ENCODE data around the gene PITPNC1. TPM values are rescaled to one million over a fixed set of nuclear protein-coding genes. Genes with fewer than 3 reads are reported as not detected.

Gene PITPNC1
- total RNA-seq, 4 donors from 2014 or later: 1.9 to 12.4 (median 5.2) TPM

DNA sequence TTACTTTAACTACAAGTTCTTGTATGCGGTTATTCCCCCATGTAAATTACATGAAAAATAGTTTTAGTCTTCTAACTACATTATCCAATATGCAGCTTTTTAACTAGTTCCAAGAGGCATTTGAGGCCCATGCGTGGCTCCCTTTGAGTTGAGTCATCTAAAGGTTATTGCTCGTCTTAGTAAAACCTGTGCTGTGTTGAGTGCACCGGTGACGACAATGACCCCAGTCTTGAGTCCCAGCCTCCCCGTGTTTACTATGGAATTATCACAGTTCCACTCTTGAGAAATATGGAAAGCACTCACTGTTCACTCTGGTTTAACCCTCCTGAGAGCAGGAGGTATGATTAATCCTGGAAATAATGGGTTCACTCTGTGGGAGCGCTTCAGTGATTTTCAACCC, 119.2 kb downstream of the PITPNC1 start:
- DNase-seq: no peak
- Histone ChIP-seq H3K9me3 (no peaks in the 10 kb centered on the region), H3K4me1 (peaks cover 0 to 5% (median 2%) of the 10 kb centered on the region in 4 donors), H3K36me3 (no peaks in the 10 kb centered on the region), H3K27ac (no peak overlapping the region), H3K27me3 (no peaks in the 10 kb centered on the region), H3K4me3 (no peak overlapping the region)
- TF ChIP-seq POLR2A (IDR thresholded peaks at IDR 0.05): no peak
- TF ChIP-seq, protein P1, sequence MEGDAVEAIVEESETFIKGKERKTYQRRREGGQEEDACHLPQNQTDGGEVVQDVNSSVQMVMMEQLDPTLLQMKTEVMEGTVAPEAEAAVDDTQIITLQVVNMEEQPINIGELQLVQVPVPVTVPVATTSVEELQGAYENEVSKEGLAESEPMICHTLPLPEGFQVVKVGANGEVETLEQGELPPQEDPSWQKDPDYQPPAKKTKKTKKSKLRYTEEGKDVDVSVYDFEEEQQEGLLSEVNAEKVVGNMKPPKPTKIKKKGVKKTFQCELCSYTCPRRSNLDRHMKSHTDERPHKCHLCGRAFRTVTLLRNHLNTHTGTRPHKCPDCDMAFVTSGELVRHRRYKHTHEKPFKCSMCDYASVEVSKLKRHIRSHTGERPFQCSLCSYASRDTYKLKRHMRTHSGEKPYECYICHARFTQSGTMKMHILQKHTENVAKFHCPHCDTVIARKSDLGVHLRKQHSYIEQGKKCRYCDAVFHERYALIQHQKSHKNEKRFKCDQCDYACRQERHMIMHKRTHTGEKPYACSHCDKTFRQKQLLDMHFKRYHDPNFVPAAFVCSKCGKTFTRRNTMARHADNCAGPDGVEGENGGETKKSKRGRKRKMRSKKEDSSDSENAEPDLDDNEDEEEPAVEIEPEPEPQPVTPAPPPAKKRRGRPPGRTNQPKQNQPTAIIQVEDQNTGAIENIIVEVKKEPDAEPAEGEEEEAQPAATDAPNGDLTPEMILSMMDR (IDR thresholded peaks at IDR 0.05): no peak

DNA sequence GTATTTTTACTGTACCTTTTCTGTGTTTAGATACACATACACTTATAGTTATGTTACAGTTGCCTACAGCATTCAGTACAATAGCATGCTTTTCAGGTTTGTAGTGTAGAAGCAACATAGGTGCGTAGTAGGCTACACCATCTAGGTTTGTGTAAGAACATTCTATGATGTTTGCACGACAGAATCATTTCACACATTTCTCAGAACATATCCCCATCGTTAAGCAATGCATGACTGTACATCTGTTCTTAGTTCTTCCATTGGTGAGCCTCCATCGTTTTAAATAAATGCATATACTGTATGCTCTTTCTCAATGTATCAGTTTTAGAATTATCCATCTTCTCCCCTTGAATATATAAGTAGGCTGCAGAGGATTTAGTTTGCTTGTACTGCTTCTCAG, 122.6 kb downstream of the PITPNC1 start:
- H3K27ac ChIP-seq: no peak overlapping the region

DNA sequence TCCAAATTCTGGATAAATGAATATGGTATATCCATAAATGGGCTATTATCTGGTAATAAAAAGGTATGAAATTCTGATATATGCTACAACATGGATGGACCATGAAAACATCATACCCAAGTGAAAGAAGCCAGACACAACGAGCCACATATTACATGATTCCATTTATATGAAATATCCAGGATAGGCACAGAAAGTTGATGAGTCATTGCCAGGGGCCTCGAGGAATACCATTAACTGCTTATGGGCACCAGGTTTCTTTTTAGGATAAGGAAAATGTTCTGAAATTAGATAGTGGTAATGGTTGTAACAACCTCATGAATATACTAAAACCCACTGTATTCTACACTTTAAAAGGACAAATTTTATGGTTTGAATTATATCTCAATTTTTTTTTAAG, 123.2 kb downstream of the PITPNC1 start:
- no peak for DNase-seq
- Histone ChIP-seq H3K4me1 (no peaks in the 10 kb centered on the region), H3K9me3 (no peaks in the 10 kb centered on the region), H3K36me3 (no peaks in the 10 kb centered on the region), H3K27ac (no peak overlapping the region), H3K4me3 (no peak overlapping the region), H3K27me3 (no peaks in the 10 kb centered on the region)
- TF ChIP-seq POLR2A (IDR thresholded peaks at IDR 0.05): no peak
- TF ChIP-seq, protein P1 (IDR thresholded peaks at IDR 0.05): no peak

More for the DNA sequence above, 122.6 kb downstream of the PITPNC1 start:
- Histone ChIP-seq H3K36me3 (no peaks in the 10 kb centered on the region), H3K4me1 (no peaks in the 10 kb centered on the region), H3K4me3 (no peak overlapping the region), H3K27me3 (no peaks in the 10 kb centered on the region), H3K9me3 (no peaks in the 10 kb centered on the region)
- no peak for TF ChIP-seq POLR2A (IDR thresholded peaks at IDR 0.05)
- TF ChIP-seq, protein P1 (IDR thresholded peaks at IDR 0.05): no peak
- no peak for DNase-seq

DNA sequence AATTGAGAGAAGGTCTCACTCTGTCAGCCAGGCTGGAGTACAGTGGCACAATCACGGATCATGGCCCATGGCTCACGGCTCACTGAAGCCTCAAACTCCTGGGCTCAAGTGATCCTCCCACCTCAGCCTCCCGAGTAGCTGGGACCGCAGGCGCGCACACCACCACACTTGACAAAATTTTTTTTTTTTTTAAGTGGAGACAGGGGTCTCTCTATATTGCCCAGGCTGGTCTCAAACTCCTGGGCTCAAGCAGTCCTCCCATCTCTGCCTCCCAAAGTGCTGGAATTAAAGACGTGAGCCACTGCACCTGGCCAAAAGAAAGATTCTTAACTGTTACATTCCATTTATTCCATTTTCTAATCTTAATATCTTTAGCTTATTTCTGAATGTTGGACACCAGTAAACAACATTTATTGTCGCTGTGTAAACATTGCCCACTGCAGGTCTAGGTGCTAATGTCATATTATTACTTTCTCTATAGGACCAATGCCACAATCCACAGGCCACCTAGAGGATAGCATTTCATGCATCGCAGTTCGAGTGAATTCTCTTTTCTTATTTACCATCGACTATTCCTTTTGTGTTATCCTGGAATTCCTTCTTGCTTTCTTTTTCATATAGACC, 123.7 kb downstream of the PITPNC1 start:
- H3K36me3 ChIP-seq: no peaks in the 10 kb centered on the region
- TF ChIP-seq POLR2A (IDR thresholded peaks at IDR 0.05): no peak
- TF ChIP-seq, protein P1 (IDR thresholded peaks at IDR 0.05): no peak

DNA sequence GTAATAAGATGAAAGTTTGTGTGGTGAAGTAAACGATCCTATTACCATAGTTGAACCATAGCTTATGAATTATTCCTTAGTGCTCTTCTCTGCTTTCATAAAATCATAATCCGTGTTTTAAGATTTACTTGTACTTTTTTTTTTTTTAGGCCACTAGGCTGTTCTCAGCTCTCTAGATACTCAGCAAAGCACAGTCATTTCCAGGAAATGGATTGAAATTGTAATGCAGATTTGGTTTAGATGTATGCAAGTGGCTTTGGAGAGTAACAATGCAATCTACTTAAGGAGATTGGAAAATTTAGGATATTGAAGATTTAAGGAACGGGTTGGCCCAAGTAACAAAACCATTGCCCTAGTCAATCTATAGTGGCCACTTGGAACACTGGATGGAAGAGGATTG, 125.1 kb downstream of the PITPNC1 start:
- H3K9me3 ChIP-seq: no peaks in the 10 kb centered on the region
- DNase-seq: no peak
- H3K27ac ChIP-seq: no peak overlapping the region
- TF ChIP-seq, protein P1 (IDR thresholded peaks at IDR 0.05): no peak
- TF ChIP-seq POLR2A (IDR thresholded peaks at IDR 0.05): no peak
- H3K27me3 ChIP-seq: no peaks in the 10 kb centered on the region
- H3K4me3 ChIP-seq: no peak overlapping the region
- H3K36me3 ChIP-seq: no peaks in the 10 kb centered on the region
- H3K4me1 ChIP-seq: no peaks in the 10 kb centered on the region

More for the DNA sequence above, 123.7 kb downstream of the PITPNC1 start:
- Histone ChIP-seq H3K9me3 (no peaks in the 10 kb centered on the region), H3K4me3 (no peak overlapping the region), H3K4me1 (no peaks in the 10 kb centered on the region), H3K27ac (no peak overlapping the region), H3K27me3 (no peaks in the 10 kb centered on the region)
- DNase-seq: no peak

All from Peyer's patch (tissue), 4 donors.